ENCODE results near the gene SF1. TPM values are rescaled to one million over a fixed set of nuclear protein-coding genes. Genes with fewer than 3 reads are reported as not detected.
"Not testable (repeated sequence)": the region's sequence is repeated elsewhere in the genome, so short reads cannot be mapped to it uniquely, and the experiment has no call there.

Gene SF1
- total and polyA plus RNA-seq, 7 donors: 56.2 to 210 (median 150) TPM

DNA sequence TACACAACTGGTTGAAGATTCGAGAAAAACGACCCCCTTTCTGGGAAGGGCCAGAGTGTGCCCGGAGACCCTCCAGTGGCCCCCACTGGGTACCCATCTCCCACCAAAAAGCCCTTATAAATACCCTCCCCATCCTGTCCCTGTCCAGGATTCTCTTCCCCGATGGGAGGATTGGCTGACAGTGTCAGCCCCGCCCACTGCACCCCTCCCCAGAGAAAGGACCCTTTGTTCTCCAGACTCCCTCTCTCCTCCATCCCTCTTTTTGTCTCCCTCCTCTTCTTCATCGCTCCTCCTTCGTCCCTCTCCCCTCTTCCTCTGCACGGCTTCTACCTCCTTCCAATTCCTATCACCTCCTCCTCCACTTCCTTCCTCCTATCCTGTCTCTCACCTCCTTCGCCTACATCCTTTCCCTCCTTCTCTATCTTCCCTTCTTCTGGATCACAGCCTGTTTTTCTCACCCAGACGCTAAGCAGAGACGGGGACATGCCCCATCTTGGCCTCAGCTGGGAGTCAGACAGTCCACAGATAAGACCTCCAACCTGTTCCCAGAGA lies 45.3 kb upstream of the SF1 start:
- intact Hi-C loops (cut with DNase I): no loop called here
- no peak for ATAC-seq
- no peaks in the 10 kb centered on the region for H3K36me3 ChIP-seq (ENCODE audit: insufficient read depth in 1 of 2, low read depth in 1 of 2)
- H3K4me1 ChIP-seq: no peaks in the 10 kb centered on the region
- no peak overlapping the region for H3K4me3 ChIP-seq
- no peak for TF ChIP-seq CTCF (IDR thresholded peaks at IDR 0.05)
- H3K27me3 ChIP-seq (ENCODE audit: insufficient read depth in 3 of 3, low read length in 2 of 3): no peaks in the 10 kb centered on the region
- 62 to 69% (median 64%) methylated on average over 11 of the region's 11 CpGs for WGBS, 3 donors
- no peaks in the 10 kb centered on the region for H3K9me3 ChIP-seq
- no peak for DNase-seq
- H3K27ac ChIP-seq: no peak overlapping the region

- no peaks in the 10 kb centered on the region for H3K36me3 ChIP-seq (ENCODE audit: insufficient read depth in 1 of 2, low read depth in 1 of 2)
- no peak overlapping the region for H3K27ac ChIP-seq
- intact Hi-C loops (cut with DNase I): no loop called here
- WGBS, 3 donors: 76 to 85% (median 83%) methylated on average over 3 of the region's 3 CpGs
- no peak for ATAC-seq
- H3K4me1 ChIP-seq: no peaks in the 10 kb centered on the region
- H3K4me3 ChIP-seq: no peak overlapping the region
- no peaks in the 10 kb centered on the region for H3K9me3 ChIP-seq
- no peak for TF ChIP-seq CTCF (IDR thresholded peaks at IDR 0.05)
- DNase-seq: no peak
- H3K27me3 ChIP-seq (ENCODE audit: insufficient read depth in 3 of 3, low read length in 2 of 3): no peaks in the 10 kb centered on the region
These were observed 39.1 kb upstream of the SF1 start for GRCh38 chr11:64817476-64817875.

DNA sequence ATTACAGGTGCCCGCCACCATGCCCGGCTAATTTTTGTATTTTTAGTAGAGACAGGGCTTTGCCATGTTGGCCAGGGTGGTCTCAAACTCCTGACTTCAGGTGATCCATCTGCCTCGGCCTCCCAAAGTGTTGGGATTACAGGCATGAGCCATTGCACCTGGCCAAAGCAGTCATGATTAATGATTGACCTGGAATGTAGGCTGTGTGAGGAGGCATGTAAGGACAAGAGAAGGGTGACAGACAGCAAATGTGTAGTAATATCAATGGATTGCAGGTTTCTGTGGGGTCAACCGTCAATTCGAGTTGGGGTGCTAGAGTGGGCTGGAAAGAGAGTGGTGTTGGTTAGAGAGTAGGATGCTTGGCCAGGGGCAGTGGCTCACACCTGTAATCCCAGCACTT lies 37.1 kb upstream of the SF1 start:
- DNase-seq; H3K27ac ChIP-seq; intact Hi-C loops (cut with DNase I); H3K36me3 ChIP-seq (ENCODE audit: insufficient read depth in 1 of 2, low read depth in 1 of 2); H3K4me1 ChIP-seq; H3K27me3 ChIP-seq (ENCODE audit: insufficient read depth in 3 of 3, low read length in 2 of 3); H3K4me3 ChIP-seq; H3K9me3 ChIP-seq; ATAC-seq: not testable (repeated sequence)
- WGBS, 3 donors: 81 to 92% (median 87%) methylated on average over 5 of the region's 5 CpGs

- no peaks in the 10 kb centered on the region for H3K27me3 ChIP-seq (ENCODE audit: insufficient read depth in 3 of 3, low read length in 2 of 3)
- no peaks in the 10 kb centered on the region for H3K36me3 ChIP-seq (ENCODE audit: insufficient read depth in 1 of 2, low read depth in 1 of 2)
- H3K4me3 ChIP-seq: no peak overlapping the region
- H3K9me3 ChIP-seq: no peaks in the 10 kb centered on the region
- H3K27ac ChIP-seq: no peak overlapping the region
- H3K4me1 ChIP-seq: peaks cover 3% of the 10 kb centered on the region
- WGBS, 3 donors: 40 to 51% (median 50%) methylated on average over 7 of the region's 7 CpGs
- intact Hi-C loops (cut with DNase I): no loop called here
- no peak for ATAC-seq
- TF ChIP-seq CTCF (IDR thresholded peaks at IDR 0.05): no peak
- DNase-seq: no peak
These were observed 36.4 kb upstream of the SF1 start for GRCh38 chr11:64814712-64815187.

GRCh38 chr11:64813826-64814225 lies 35.5 kb upstream of the SF1 start:
- no peak for TF ChIP-seq CTCF (IDR thresholded peaks at IDR 0.05)
- H3K36me3 ChIP-seq (ENCODE audit: insufficient read depth in 1 of 2, low read depth in 1 of 2): peaks cover 0 to under 1% of the 10 kb centered on the region in 2 donors
- H3K9me3 ChIP-seq: no peaks in the 10 kb centered on the region
- no peak overlapping the region for H3K27ac ChIP-seq
- ATAC-seq: no peak
- WGBS, 3 donors: 86 to 87% (median 87%) methylated on average over 5 of the region's 5 CpGs
- no peaks in the 10 kb centered on the region for H3K27me3 ChIP-seq (ENCODE audit: insufficient read depth in 3 of 3, low read length in 2 of 3)
- no peak overlapping the region for H3K4me3 ChIP-seq
- intact Hi-C loops (cut with DNase I): no loop called here
- H3K4me1 ChIP-seq: peaks cover 9% of the 10 kb centered on the region
- DNase-seq: no peak

Measured in psoas muscle (tissue), 8 donors.